Pericardium fibroblast (primary cell): ENCODE results near the gene APBB2. TPM values are rescaled to one million over a fixed set of nuclear protein-coding genes. Genes with fewer than 3 reads are reported as not detected.

Experiments
- total RNA-seq: library from RNA; depleted of rRNA; stranded (reverse); fragments of >200 nt; gene quantifications from 2 replicates; pipeline ENCODE4 v1.2.3, GENCODE V29; 2015

The APBB2 gene
- 90.8 and 104 TPM in 2 replicates for total RNA-seq

GRCh38 chr4:41214136-41214824 lies at the start of gene APBB2:
Gene APBB2, minus strand, starts transcription at chr4:41214542. Its CDS starts 181,288 bp downstream, at chr4:41033254.

GRCh38 chr4:41256740-41257256 lies 42.5 kb upstream of the APBB2 start, which contains the start of gene UCHL1:
Gene UCHL1, plus strand, starts transcription at chr4:41256928. Its CDS starts 49 bp downstream, at chr4:41256977.

Other genes with a start within 250 kb of the APBB2 start
- gene UCHL1, start 42.4 kb upstream of the APBB2 start, total RNA-seq = 750 and 763 TPM in 2 replicates